ENCODE results near the gene FAM72B.
"Not testable (repeated sequence)": the region's sequence is repeated elsewhere in the genome, so short reads cannot be mapped to it uniquely, and the experiment has no call there.

Gene FAM72B

GRCh38 chr1:121200985-121201981 is 17.1 kb upstream of the FAM72B start:
- not testable (repeated sequence) for DNase-seq (ENCODE audit: extremely low read depth in 1 of 2, low read depth in 1 of 2)

GRCh38 chr1:121200232-121200631 is 16.1 kb upstream of the FAM72B start:
- not testable (repeated sequence) for DNase-seq (ENCODE audit: extremely low read depth in 1 of 2, low read depth in 1 of 2)

DNA sequence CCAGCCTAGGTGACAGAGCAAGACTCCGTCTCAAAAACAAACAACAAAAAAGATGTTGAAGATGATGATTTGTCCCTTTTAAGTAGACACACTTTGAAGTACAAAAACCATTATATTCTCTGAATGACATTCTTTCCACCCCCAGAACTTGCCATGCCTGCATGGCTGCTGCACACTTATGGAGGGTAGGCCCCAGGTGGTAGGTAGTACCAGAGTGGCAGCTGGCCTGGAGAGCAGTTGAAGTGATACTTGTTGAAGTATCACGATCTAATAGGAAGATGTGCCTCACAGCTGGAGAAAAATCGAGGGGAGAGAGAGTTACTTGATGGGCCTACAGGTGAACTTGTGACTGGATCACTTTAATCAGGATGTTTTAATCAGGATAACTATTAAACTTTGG is 15.6 kb upstream of the FAM72B start:
- DNase-seq (ENCODE audit: extremely low read depth in 1 of 2, low read depth in 1 of 2), result not testable (repeated sequence)

DNA sequence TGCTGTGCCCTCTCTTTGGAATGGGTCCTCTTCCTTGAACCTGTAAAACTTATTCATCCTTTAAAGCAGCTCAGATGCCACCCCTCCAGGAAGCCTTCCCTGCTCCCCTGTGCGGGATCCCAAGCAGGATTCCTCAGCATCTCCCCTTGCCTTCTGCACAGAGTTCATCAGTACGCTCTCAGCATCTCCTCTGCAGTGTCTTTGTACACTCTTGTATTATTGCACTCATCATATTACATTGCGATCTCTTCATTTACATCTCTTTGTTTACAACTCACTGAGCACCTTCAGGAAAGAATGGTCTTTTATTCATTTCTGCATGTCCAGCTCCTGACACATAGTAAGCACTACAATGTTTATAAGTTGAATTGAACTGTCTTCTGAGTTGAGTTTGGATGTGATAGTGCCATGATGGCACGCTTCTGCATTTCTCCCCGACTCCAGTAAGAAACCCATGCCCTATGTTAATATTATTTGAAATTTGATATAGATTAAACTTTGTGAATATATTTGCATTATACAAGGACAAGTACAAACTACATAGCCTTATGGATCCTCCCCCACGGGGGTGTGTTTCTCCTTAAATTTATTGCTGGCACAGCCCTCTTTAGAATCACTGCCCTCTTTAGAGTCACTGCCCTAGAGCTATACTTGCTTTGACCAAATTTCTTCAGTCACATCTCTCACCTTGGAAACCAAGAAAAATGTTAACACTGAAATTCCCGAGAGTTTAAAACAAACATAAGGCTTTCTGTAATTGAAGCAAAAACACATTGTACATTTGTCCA is 13.1 kb upstream of the FAM72B start:
- not testable (repeated sequence) for DNase-seq (ENCODE audit: extremely low read depth in 1 of 2, low read depth in 1 of 2)

DNA sequence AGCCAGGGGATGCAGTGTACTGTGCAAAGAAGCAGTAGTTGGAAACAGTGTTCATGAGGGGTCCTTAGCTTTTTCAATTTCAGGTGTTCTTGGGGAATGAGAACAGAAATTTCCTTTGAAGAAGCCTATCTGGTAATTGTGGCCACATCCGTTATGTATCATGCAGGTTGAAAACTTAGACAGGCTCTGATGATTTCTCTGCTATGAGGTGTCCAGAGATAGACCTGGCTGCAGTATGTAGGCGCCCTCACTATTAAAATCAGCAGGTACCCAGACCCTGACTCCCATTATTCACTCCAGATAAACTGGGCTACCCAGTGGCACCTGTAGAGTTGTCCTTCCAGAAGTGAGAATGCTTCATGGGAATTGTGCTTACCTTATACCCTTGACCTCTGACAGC is 8.4 kb upstream of the FAM72B start:
- DNase-seq (ENCODE audit: extremely low read depth in 1 of 2, low read depth in 1 of 2), result not testable (repeated sequence)

DNA sequence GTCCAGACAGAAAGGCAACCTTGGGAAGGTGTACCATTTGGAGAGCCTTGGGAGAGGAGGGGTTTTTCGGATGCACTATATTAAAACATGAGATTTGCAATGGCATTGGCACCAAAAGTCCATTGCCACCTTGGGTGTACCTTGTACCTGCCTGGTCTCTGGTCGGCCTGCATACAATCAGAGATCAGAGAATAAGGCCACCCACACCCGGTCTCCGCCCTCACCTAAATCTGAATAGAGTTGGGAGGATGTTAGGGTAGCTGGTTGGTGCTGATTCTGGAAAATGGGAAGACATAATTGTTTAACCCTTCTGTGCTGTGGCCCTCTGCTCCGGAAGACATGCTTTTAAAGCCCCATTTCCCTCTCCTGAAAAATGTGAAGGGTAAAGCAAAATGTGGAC is 3.8 kb upstream of the FAM72B start:
- not testable (repeated sequence) for DNase-seq (ENCODE audit: extremely low read depth in 1 of 2, low read depth in 1 of 2)

- DNase-seq (ENCODE audit: extremely low read depth in 1 of 2, low read depth in 1 of 2), result not testable (repeated sequence)
Measured at GRCh38 chr1:121186191-121186590, 2.1 kb upstream of the FAM72B start.

DNA sequence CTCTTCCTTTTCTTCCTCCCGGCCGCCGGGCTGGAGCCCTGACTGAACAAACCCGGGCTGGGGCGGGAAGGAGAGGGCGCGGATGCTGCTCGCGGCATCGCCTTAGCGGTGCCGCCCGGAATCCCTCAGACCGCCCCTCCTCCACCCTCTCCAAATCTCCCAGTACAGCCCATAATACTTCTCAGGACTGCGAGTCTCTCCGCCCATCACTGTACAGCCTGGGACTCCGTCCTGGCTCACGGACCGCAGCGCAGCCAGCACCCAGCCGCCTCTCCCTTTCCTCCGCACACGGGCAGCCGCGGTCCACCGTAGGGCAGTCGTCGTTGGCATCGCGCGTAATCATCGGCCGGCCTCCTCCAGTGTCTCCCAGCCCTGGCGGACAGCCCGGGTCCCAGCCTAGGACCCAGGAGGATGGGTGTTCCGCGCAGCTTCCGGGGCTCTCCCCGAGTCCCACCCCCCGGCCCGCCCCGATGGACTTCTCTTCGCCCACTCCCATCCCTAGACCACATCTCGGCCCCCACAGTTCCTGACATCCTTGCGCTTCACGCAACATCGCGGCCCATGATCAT is 1.1 kb upstream of the FAM72B start:
- not testable (repeated sequence) for DNase-seq (ENCODE audit: extremely low read depth in 1 of 2, low read depth in 1 of 2)

DNA sequence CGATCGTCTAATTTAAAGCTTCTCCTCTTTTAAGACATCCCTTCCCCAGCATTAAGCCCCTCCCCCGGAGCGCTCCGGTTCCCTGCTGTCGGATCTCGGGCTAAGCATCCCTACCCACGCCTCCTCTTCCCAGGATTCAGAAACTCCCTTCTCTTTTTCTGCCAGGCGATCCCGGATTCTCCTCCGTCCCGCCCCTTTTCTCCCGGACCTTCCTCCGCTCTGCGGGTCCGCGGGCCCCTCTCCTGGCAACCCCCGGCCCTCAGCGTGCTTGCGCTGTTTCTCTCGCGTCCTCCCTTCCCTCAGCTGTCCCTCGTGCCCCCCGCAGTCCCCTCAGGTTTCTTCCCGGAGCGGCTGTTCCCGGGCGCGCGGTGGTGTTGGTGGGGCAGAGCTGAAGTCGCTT is 273 bp downstream of the FAM72B start:
- DNase-seq (ENCODE audit: extremely low read depth in 1 of 2, low read depth in 1 of 2), result not testable (repeated sequence)

DNA sequence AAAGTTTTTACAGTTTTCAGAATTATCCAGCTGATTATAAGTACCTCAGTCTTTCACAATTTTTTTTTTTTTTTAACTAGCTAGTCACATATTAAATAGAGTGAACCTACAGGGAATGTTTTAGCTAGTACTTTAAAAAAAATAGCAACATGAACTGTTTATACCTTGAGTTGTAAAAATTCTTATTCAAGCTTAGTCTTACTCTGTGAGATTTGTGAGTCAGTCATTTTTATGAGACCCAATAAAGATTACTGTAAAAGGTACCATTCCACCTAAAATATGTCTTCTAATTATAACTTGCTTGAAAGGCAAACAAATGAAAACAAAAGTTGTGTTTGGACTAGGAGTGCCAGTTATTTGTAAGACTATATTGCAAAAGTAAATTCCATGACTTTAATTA is 5.9 kb downstream of the FAM72B start:
- DNase-seq (ENCODE audit: extremely low read depth in 1 of 2, low read depth in 1 of 2), result not testable (repeated sequence)

GRCh38 chr1:121176649-121177048 is 7.5 kb downstream of the FAM72B start:
- DNase-seq (ENCODE audit: extremely low read depth in 1 of 2, low read depth in 1 of 2), result not testable (repeated sequence)

- DNase-seq (ENCODE audit: extremely low read depth in 1 of 2, low read depth in 1 of 2), result not testable (repeated sequence)
Measured at GRCh38 chr1:121168152-121168668, 15.9 kb downstream of the FAM72B start.

- DNase-seq (ENCODE audit: extremely low read depth in 1 of 2, low read depth in 1 of 2), result not testable (repeated sequence)
Measured at GRCh38 chr1:121167225-121167738, 16.9 kb downstream of the FAM72B start.

DNA sequence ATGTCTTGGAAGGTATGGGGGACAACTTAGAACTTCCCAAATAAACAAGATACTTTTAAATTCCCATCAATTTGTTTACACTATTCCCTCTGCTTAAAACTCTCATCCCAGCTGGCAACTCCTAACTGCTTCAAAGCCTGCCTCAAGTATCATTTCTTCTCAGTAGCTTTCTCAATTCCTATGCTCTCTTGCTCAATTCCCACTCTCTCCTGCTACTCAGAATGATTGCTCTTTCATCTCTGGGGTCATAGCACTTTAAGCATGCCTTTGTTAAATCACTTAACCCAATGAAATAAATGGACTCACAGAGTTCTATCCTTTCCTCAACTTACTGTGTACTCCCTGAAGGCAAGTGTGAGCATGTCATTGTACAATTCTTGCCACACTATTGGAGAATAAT is 18.8 kb downstream of the FAM72B start:
- not testable (repeated sequence) for DNase-seq (ENCODE audit: extremely low read depth in 1 of 2, low read depth in 1 of 2)

DNA sequence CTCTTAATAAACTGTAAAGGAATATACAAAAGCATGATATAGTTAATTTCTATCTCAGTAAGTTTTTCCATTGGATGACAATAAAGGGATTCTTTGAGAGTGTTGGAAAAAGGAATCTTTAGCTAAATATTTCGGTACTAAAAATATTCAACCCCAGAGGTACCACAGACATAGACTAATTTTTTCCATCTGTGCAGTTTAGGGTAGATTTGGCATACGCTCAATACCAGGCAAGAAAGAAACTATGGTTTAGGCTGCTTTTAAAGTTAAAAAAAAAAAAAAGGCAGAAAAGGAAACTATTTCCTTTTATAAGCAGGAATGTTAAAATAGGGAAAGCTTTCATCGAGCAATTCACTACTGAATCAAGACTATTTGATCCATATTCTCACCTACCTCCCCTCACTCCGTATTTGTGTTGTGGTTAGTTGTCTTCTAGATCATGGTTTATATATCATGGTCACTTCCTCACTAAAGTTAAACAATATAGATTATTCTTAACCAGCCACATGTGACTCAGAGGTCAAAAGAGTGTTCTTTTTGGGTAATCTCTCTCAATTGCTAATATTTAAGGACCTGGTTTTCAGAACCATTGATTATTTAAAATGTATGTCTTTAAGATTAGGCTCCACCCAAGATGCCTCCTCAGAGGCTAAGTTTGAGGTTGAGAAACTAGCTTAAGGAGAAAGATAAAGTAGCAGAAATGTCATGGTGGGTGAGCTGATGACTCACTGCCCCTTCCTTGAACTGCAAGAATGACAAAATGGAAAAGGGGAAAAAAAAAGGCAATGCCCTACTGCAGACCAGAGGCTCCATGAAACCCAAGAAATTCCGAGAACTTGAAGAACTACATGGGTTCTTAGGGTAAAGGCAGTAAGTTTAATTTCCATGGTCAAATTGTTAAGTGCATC is 20.0 kb downstream of the FAM72B start:
- not testable (repeated sequence) for DNase-seq (ENCODE audit: extremely low read depth in 1 of 2, low read depth in 1 of 2)

GRCh38 chr1:121161199-121161901 is 22.8 kb downstream of the FAM72B start:
- not testable (repeated sequence) for DNase-seq (ENCODE audit: extremely low read depth in 1 of 2, low read depth in 1 of 2)

- DNase-seq (ENCODE audit: extremely low read depth in 1 of 2, low read depth in 1 of 2), result not testable (repeated sequence)
Measured at GRCh38 chr1:121160118-121160517, 24.0 kb downstream of the FAM72B start.

- DNase-seq (ENCODE audit: extremely low read depth in 1 of 2, low read depth in 1 of 2), result not testable (repeated sequence)
Measured at GRCh38 chr1:121157609-121158008, 26.5 kb downstream of the FAM72B start.

All from activated CD8-positive, alpha-beta memory T cell treated with anti-CD3 and anti-CD28 coated beads for 1 hour (primary cell).